IMR-90 (cell line): Measurements from ENCODE around the gene GRM5.

Experiments
- CTCF ChIP-seq: conservative IDR thresholded peaks from 2 replicates; pipeline ENCODE4 v1.5.1; 2012; ENCODE audit warnings: mild to moderate bottlenecking, low read depth, low read length, improper control_type of control experiment
- MAFK ChIP-seq: IDR thresholded peaks from 2 replicates; pipeline ENCODE4 v1.6.1; 2012; ENCODE audit warnings: low read depth, low read length, improper control_type of control experiment
- POLR2A ChIP-seq: IDR thresholded peaks from 2 replicates; pipeline ENCODE4 v1.6.1; 2012; ENCODE audit warnings: mild to moderate bottlenecking, low read depth, low read length
- SMC3 ChIP-seq: fragments of 150-350 bp; IDR thresholded peaks from 2 replicates; pipeline ENCODE4 v1.6.1; 2016; ENCODE audit warnings: low read depth, mild to moderate bottlenecking, antibody characterized with exemption, low read length, moderate library complexity

- no peak for TF ChIP-seq CTCF
- TF ChIP-seq POLR2A = no peak
- TF ChIP-seq SMC3 = no peak
- TF ChIP-seq MAFK = no peak
Observed at GRCh38 chr11:88619656-88620385, 446.0 kb downstream of the GRM5 start.
